ENCODE results near the gene ZBTB9. TPM values are rescaled to one million over a fixed set of nuclear protein-coding genes. Genes with fewer than 3 reads are reported as not detected.

ZBTB9 gene
- total RNA-seq, 4 donors from 2014 or later = under 0.01 to 12.0 (median 4.7) TPM

- Histone ChIP-seq H3K36me3 (no peaks in the 10 kb centered on the region), H3K9me3 (no peaks in the 10 kb centered on the region), H3K27me3 (no peaks in the 10 kb centered on the region), H3K4me3 (no peak overlapping the region), H3K27ac (no peak overlapping the region), H3K4me1 (peaks cover 0 to 6% of the 10 kb centered on the region in 2 donors)
- DNase-seq = no peak
- intact Hi-C loops (cut with DNase I; ENCODE audit: low total_unique reads) = no loop called here
- no peak for TF ChIP-seq CTCF (IDR thresholded peaks at IDR 0.05)
- no peak for TF ChIP-seq POLR2A (IDR thresholded peaks at IDR 0.05)
Observed at GRCh38 chr6:33450434-33450833, 3.9 kb upstream of the ZBTB9 start.

GRCh38 chr6:33451606-33452005 lies 2.8 kb upstream of the ZBTB9 start:
- intact Hi-C loops (cut with DNase I; ENCODE audit: low total_unique reads) = no loop called here
- no peaks in the 10 kb centered on the region for H3K36me3 ChIP-seq
- no peaks in the 10 kb centered on the region for H3K9me3 ChIP-seq
- no peak for DNase-seq
- H3K27me3 ChIP-seq = no peaks in the 10 kb centered on the region
- peaks cover 0 to 6% of the 10 kb centered on the region in 2 donors for H3K4me1 ChIP-seq
- H3K4me3 ChIP-seq = no peak overlapping the region
- H3K27ac ChIP-seq = no peak overlapping the region
- no peak for TF ChIP-seq CTCF (IDR thresholded peaks at IDR 0.05)
- no peak for TF ChIP-seq POLR2A (IDR thresholded peaks at IDR 0.05)

GRCh38 chr6:33452496-33452895 lies 1.9 kb upstream of the ZBTB9 start:
- TF ChIP-seq POLR2A (IDR thresholded peaks at IDR 0.05) (no peak), CTCF (IDR thresholded peaks at IDR 0.05) (no peak)
- peaks cover 0 to 6% of the 10 kb centered on the region in 2 donors for H3K4me1 ChIP-seq
- H3K27ac ChIP-seq = peak overlapping the region in 1 of 2 donors; percentile 15
- H3K9me3 ChIP-seq = no peaks in the 10 kb centered on the region
- DNase-seq = no peak
- H3K36me3 ChIP-seq = no peaks in the 10 kb centered on the region
- intact Hi-C loops (cut with DNase I; ENCODE audit: low total_unique reads) = no loop called here
- no peak overlapping the region for H3K4me3 ChIP-seq
- H3K27me3 ChIP-seq = no peaks in the 10 kb centered on the region

GRCh38 chr6:33453393-33454008 lies 875 bp upstream of the ZBTB9 start:
- Histone ChIP-seq H3K4me1 (peaks cover 0 to 6% of the 10 kb centered on the region in 2 donors), H3K4me3 (peak overlapping the region; percentile 65 to 75), H3K9me3 (no peaks in the 10 kb centered on the region), H3K27me3 (no peaks in the 10 kb centered on the region), H3K36me3 (no peaks in the 10 kb centered on the region), H3K27ac (peak overlapping the region; percentile 48 to 76)
- no peak for DNase-seq
- intact Hi-C loops (cut with DNase I; ENCODE audit: low total_unique reads) = no loop called here
- TF ChIP-seq CTCF (IDR thresholded peaks at IDR 0.05) (no peak), POLR2A (IDR thresholded peaks at IDR 0.05) (no peak)

- H3K9me3 ChIP-seq = no peaks in the 10 kb centered on the region
- peaks cover 0 to 6% of the 10 kb centered on the region in 2 donors for H3K4me1 ChIP-seq
- H3K4me3 ChIP-seq = peak overlapping the region; percentile 65 to 75
- TF ChIP-seq POLR2A (IDR thresholded peaks at IDR 0.05) (no peak), CTCF (IDR thresholded peaks at IDR 0.05) (no peak)
- H3K27me3 ChIP-seq = no peaks in the 10 kb centered on the region
- H3K27ac ChIP-seq = peak overlapping the region; percentile 44 to 76
- H3K36me3 ChIP-seq = no peaks in the 10 kb centered on the region
- intact Hi-C loops (cut with DNase I; ENCODE audit: low total_unique reads) = no loop called here
- no peak for DNase-seq
Observed at GRCh38 chr6:33455051-33455450, 675 bp downstream of the ZBTB9 start.

All from uterus (tissue), 4 donors.